Measurements from ENCODE around the gene ERLEC1. TPM values are rescaled to one million over a fixed set of nuclear protein-coding genes. Genes with fewer than 3 reads are reported as not detected.

The ERLEC1 gene
- total RNA-seq, 1 experiment from 2014 or later, result 35.7 TPM

DNA sequence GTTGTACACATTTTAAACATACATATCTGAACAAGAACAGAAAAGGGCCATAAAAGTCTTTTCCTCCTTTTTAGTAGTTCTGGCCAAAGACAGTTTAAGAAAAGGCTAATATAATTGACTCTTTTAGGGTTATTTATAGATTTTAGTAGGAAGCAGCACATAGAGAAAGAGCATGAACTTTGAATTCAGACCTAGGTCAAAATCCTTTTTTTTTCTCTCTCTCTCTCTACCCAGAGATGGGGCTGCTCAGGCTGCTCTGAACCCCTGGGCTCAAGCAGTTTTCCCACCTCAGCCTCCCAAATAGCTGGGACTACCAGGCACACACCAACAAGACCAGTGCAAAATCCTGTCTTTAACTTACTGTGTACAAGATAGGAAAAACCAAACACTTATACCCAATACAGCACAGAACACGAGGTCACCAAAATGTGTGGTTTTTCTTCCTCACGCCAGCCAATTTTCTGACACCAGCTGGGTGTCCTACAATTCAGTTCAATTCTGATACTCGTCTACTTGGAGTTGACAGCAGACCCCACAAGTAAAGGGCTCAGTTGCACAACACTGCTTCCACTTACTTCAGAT lies 32.1 kb downstream of the ERLEC1 start:
- Histone ChIP-seq H4K20me1 (ENCODE audit: insufficient read depth) (no peaks in the 10 kb centered on the region), H3K4me2 (no peak overlapping the region), H3K9me2 (ENCODE audit: insufficient read depth) (no peaks in the 10 kb centered on the region), H3F3A (ENCODE audit: insufficient read depth, low read depth) (peaks cover 9% of the 10 kb centered on the region), H3K36me3 (ENCODE audit: low read depth) (peaks cover 18% of the 10 kb centered on the region; the same call in 1 of the 2 replicates), H3K79me2 (ENCODE audit: low read depth) (no peaks in the 10 kb centered on the region), H3K27ac (no peak overlapping the region), H3K9me3 (ENCODE audit: insufficient read depth, low read depth) (no peaks in the 10 kb centered on the region), H3K4me3 (no peak overlapping the region), H2AFZ (no peak overlapping the region), H3K4me1 (replicated peaks; ENCODE audit: insufficient read depth) (no peaks in the 10 kb centered on the region), H3K27me3 (ENCODE audit: insufficient read depth, low read depth) (no peaks in the 10 kb centered on the region)
- CTCF ChIA-PET, result no interaction called here
- BruUV-seq (replicated peaks), result no TSS peak
- POLR2A ChIA-PET (ENCODE audit: unreplicated experiment), result no interaction called here
- intact Hi-C loops (cut with micrococcal nuclease; ENCODE audit: unreplicated experiment), result no loop called here
- TF ChIP-seq CTCF (conservative IDR thresholded peaks at IDR 0.05) (no peak), EZH2 (IDR thresholded peaks at IDR 0.05; ENCODE audit: low read depth) (no peak)
- DNase-seq, result no peak

DNA sequence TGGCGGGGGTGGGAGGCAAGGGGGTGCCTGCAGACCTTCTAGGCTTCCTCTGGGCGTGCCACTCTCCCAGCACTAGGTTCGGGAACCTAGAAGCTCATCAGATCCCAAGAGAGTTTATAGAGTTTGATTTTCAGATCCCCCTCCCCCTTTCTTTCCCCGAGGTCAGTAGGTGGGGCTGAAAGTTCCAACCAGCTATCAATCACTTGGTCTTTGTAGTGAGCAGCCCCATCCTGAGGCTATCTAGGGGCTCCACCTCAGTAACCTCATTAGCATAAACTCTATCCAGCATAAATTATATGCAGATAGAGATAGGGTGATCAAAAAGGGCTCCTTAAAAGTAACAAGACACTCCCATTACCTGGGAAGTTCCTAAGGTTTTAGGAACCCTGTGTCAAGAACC lies 32.8 kb downstream of the ERLEC1 start:
- no peaks in the 10 kb centered on the region for H3K79me2 ChIP-seq (ENCODE audit: low read depth)
- no peaks in the 10 kb centered on the region for H3K9me3 ChIP-seq (ENCODE audit: insufficient read depth, low read depth)
- peaks cover 18% of the 10 kb centered on the region; the same call in 1 of the 2 replicates for H3K36me3 ChIP-seq (ENCODE audit: low read depth)
- TF ChIP-seq EZH2 (IDR thresholded peaks at IDR 0.05; ENCODE audit: low read depth) (no peak), CTCF (conservative IDR thresholded peaks at IDR 0.05) (no peak)
- H3K4me2 ChIP-seq, result no peak overlapping the region
- no peak overlapping the region for H3K4me3 ChIP-seq
- no peak overlapping the region for H2AFZ ChIP-seq
- H3K27ac ChIP-seq, result no peak overlapping the region
- no peaks in the 10 kb centered on the region for H3K9me2 ChIP-seq (ENCODE audit: insufficient read depth)
- no peaks in the 10 kb centered on the region for H3K27me3 ChIP-seq (ENCODE audit: insufficient read depth, low read depth)
- intact Hi-C loops (cut with micrococcal nuclease; ENCODE audit: unreplicated experiment), result no loop called here
- CTCF ChIA-PET, result no interaction called here
- DNase-seq, result no peak
- peaks cover 9% of the 10 kb centered on the region; the same call in 1 of the 2 replicates for H3F3A ChIP-seq (ENCODE audit: insufficient read depth, low read depth)
- no peaks in the 10 kb centered on the region for H3K4me1 ChIP-seq (replicated peaks; ENCODE audit: insufficient read depth)
- H4K20me1 ChIP-seq (ENCODE audit: insufficient read depth), result no peaks in the 10 kb centered on the region; the same call in 1 of the 2 replicates
- POLR2A ChIA-PET (ENCODE audit: unreplicated experiment), result no interaction called here
- no TSS peak for BruUV-seq (replicated peaks)

DNA sequence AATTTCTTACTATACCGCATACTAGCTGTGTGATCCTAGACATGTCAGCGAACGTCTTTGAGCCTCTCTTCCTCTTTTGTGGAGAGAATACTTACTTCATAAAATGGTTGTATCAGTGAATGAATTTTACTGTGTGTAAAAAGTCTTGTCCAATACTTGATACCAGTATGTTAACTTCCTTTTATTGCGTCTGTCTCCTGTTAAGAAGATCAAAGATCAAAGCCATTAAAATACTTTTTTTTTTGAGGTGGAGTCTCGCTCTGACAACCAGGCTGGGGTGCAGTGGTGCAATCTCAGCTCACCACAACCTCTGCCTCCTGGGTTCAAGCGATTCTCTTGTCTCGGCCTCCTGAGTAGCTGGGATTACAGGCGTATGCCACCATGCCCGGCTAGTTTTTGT lies 33.2 kb downstream of the ERLEC1 start:
- H3K4me3 ChIP-seq, result no peak overlapping the region
- H3K27ac ChIP-seq, result no peak overlapping the region
- H3K4me1 ChIP-seq (replicated peaks; ENCODE audit: insufficient read depth), result no peaks in the 10 kb centered on the region
- H3K4me2 ChIP-seq, result no peak overlapping the region
- TF ChIP-seq CTCF (conservative IDR thresholded peaks at IDR 0.05), result no peak
- TF ChIP-seq EZH2 (IDR thresholded peaks at IDR 0.05; ENCODE audit: low read depth), result no peak
- no peaks in the 10 kb centered on the region for H3K9me2 ChIP-seq (ENCODE audit: insufficient read depth)
- no peak overlapping the region for H2AFZ ChIP-seq
- peaks cover 18% of the 10 kb centered on the region; the same call in 1 of the 2 replicates for H3K36me3 ChIP-seq (ENCODE audit: low read depth)
- H4K20me1 ChIP-seq (ENCODE audit: insufficient read depth), result no peaks in the 10 kb centered on the region; the same call in 1 of the 2 replicates
- ChIA-PET POLR2A (ENCODE audit: unreplicated experiment) (no interaction called here), CTCF (no interaction called here)
- BruUV-seq (replicated peaks), result no TSS peak
- H3F3A ChIP-seq (ENCODE audit: insufficient read depth, low read depth), result peaks cover 9% of the 10 kb centered on the region; the same call in 1 of the 2 replicates
- no peaks in the 10 kb centered on the region for H3K9me3 ChIP-seq (ENCODE audit: insufficient read depth, low read depth)
- intact Hi-C loops (cut with micrococcal nuclease; ENCODE audit: unreplicated experiment), result no loop called here
- H3K79me2 ChIP-seq (ENCODE audit: low read depth), result no peaks in the 10 kb centered on the region
- H3K27me3 ChIP-seq (ENCODE audit: insufficient read depth, low read depth), result no peaks in the 10 kb centered on the region
- DNase-seq, result no peak

All from PC-9 (cell line).